HG02588 (cell line): Measurements from ENCODE around the gene PPFIBP2.

ENCODE experiments used
- ATAC-seq: cut with Tn5 transposase; IDR thresholded peaks from one replicate; pipeline ENCODE4 v1.9.1; 2021; ENCODE audit warnings: mild to moderate bottlenecking, moderate library complexity; ENCODE audit not compliant: unreplicated experiment

The PPFIBP2 gene

DNA sequence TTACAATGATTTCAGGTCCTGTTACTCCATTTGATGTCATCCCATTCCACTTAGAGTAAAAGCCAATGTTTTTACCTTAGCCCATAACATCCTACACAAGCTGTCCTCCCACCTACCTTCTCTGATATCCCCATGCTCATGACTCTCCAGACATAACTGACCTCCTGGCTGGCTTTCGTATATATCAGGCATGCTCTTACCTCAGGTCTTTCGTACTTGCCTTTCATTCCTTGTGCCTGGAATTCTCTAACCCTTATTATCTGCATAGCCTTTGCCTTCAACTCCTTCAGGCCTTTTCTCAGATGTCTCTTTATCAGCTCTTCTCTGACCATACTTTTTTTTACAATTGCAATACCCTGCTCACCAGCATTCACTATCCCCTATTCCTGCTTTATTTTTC, 169.8 kb downstream of the PPFIBP2 start:
- ATAC-seq, result no peak

DNA sequence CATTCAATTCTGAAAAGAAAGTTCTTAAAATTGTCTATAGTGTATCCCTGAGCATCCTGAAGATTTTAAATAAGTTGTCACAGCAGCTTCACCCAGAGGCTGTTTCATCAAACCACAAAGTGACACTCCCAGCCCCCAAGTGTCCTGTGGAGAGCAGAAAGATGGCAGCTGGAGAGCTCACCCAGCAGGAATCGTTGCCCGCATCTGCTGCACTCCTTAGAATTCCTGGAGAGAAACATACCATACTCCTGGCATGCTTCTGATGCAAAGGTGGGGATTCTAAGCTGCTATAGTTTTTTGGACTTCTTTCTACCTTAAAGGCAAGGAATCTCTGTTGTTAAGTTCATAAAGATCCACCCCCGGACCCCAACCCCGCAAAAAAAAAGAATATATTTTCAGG, 173.0 kb downstream of the PPFIBP2 start:
- no peak for ATAC-seq

GRCh38 chr11:7687386-7687785, 173.6 kb downstream of the PPFIBP2 start:
- ATAC-seq, result no peak

DNA sequence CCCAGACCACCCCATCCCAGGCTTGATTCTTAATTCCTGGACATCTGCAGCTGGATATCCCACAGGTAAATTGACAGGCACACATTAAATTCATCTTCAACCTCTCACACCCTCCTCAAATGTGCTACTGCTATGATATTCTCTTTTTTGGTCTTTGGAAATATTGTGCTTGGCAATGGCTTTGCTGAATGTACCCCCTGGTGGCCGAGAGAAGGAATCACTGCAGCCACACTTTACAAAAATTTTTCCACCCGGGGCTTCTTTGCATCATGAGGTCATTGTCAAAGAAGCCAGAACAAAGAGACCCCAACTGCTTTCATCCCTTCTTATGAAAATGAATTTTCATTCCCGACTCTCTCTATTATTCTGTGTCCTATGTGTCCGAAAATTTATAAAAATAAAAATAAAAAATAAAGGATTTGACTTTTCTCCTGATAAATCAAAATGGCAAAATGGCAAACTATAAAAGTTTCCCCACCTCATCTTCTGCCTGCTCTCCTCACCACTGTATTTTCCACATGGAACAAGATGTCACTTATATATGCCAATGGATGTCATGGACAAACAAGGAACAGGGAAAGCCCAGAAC, 174.5 kb downstream of the PPFIBP2 start:
- ATAC-seq, result no peak

DNA sequence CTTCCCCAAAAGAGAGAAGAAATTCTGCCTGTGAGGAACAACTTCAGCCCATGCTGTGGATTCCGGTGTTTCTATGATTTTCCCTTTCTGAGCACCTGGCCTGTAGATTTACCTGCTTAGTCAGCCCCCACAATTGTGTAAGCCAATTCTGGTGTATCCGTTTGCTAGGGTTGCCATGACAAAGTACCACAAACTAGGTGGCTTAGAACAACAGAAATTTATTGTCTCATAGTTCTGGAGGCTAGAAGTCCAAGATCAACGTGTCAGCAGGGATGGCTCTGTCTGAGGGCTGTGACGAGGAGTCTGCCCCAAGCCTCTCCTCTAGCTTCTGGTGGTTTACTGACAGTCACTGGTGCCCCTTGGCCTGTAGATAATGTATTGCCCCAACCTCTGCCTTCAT, 175.4 kb downstream of the PPFIBP2 start:
- ATAC-seq, result no peak

DNA sequence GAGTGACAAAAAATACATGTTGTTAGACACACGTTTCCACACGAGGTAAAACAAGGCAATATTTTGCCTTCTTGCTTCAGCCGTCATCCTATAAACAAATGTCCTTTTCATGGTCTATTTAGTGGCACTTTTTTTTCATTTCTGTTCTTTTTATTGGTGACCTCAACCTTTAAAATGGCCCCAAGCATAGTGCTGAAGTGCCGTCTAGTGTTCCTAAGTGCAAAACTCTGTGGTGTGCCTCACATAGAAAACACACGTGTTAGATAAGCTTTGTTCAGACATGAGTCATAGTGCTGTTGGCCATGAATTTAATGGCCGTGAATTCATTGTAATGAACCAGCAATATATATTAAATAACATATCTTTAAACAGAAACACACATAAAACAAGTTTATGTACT, 176.8 kb downstream of the PPFIBP2 start:
- ATAC-seq, result no peak

- no peak for ATAC-seq
Observed at GRCh38 chr11:7691759-7692350, 178.1 kb downstream of the PPFIBP2 start.

GRCh38 chr11:7692426-7692825, 178.6 kb downstream of the PPFIBP2 start:
- no peak for ATAC-seq

DNA sequence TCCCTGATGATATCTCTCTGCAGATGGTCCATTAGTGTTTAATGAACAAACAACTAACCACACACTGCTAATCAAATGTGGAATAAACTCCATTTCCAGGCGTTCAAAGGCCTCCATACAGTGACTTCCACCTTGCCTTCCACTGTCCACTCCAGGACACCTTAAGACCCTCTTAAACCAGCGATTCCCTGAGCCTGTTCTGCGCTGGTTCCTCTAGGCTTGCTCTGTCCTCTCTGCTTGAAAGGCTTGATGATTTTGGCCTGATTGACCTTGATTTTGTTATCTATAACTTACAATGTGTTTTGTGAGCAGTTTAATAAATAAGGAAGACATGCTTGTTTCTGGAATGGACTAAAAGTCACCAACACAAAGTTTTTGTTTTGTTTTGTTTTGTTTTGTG, 180.4 kb downstream of the PPFIBP2 start:
- no peak for ATAC-seq

DNA sequence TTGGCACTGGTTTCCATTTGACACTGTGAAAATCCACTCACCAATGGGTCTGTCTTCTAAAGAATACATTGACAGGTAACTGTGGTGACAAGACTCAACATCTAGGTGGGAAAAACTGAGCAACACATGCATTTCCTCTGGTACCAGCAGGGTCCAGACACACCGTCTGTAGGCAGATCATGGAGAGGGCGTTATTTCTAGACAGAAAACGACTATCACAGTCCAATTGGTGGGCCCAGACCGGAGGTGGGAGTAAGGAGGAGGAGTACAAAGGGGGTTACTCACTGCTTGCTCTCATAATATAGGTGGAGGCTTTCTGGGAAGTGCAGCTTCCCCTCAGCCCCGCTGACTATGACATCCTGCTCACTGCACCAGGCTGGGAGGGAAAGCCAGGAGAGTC, 182.6 kb downstream of the PPFIBP2 start:
- ATAC-seq, result no peak
